HUES6 (cell line): ENCODE results near the gene MLLT3.
A peak's percentile ranks its signal among the peaks of the same experiment; 100 is the strongest.

Experiments
- H3K27ac ChIP-seq: 2 replicates; pipeline ENCODE4 v1.7.0; 2013; ENCODE audit warnings: low read depth, mild to moderate bottlenecking, low read length, inconsistent platforms
- H3K27me3 ChIP-seq: 2 replicates; pipeline ENCODE4 v1.6.1; 2013; ENCODE audit warnings: low read length; ENCODE audit not compliant: control insufficient read depth, insufficient read depth
- H3K36me3 ChIP-seq: 2 replicates; pipeline ENCODE4 v1.6.1; 2013; ENCODE audit warnings: low read length; ENCODE audit not compliant: control insufficient read depth, insufficient read depth
- H3K4me1 ChIP-seq: 2 replicates; pipeline ENCODE4 v1.6.1; 2013; ENCODE audit warnings: low read length; ENCODE audit not compliant: control insufficient read depth, insufficient read depth
- H3K4me3 ChIP-seq: 2 replicates; pipeline ENCODE4 v1.5.1; 2013; ENCODE audit warnings: low read depth, low read length
- H3K9ac ChIP-seq: one replicate; pipeline ENCODE4 v1.6.1; 2013; ENCODE audit warnings: mild to moderate bottlenecking, low read length
- H3K9me3 ChIP-seq: 2 replicates; pipeline ENCODE4 v1.6.1; 2013; ENCODE audit warnings: low read depth, low read length; ENCODE audit not compliant: control insufficient read depth, insufficient read depth

Gene MLLT3

GRCh38 chr9:20361656-20362570 is 260.4 kb downstream of the MLLT3 start:
- H3K9ac ChIP-seq: no peak overlapping the region
- no peaks in the 10 kb centered on the region for H3K27me3 ChIP-seq
- H3K27ac ChIP-seq: no peak overlapping the region
- H3K9me3 ChIP-seq: no peaks in the 10 kb centered on the region
- H3K36me3 ChIP-seq: no peaks in the 10 kb centered on the region
- no peak overlapping the region for H3K4me3 ChIP-seq
- peaks cover 6% of the 10 kb centered on the region for H3K4me1 ChIP-seq

DNA sequence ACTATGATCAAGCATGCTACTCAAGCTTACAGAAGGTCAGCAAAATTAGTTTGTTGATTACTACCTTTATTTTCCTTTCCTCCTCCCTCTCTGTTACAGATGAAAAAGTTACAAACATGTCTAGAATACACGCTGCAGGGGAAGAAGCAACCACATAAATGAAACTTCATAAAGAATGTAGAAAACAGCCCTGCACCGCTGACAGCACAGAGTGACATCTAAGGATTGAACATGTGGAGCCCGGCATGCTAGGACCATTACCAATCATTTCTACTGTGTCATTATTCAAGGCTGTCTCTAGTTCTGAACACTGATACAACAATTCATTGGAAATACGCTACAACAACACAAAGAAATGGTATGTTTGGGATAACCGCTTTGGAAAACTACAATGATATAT is 261.1 kb downstream of the MLLT3 start:
- Histone ChIP-seq H3K36me3 (no peaks in the 10 kb centered on the region), H3K9ac (no peak overlapping the region), H3K4me3 (no peak overlapping the region), H3K27ac (no peak overlapping the region), H3K9me3 (no peaks in the 10 kb centered on the region), H3K4me1 (peaks cover 11% of the 10 kb centered on the region), H3K27me3 (no peaks in the 10 kb centered on the region)

DNA sequence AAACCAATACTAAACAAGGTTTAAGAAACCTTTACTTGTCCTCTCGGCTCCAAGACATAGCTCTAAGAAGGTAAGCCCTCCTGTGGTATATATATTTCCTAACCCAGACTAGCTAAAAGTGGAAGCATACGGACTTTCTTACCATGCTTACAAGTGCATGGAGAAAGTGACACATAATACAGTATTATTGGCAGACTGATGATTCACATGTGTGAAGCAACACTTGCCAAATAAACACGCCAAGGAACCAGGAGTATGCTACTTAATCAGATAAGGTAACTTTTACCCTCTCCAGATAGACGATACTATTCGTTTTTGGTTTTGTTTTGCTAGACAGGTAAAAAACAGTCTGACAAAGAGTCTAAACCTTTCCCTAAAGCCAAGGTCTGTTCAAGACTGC is 264.1 kb downstream of the MLLT3 start:
- H3K27me3 ChIP-seq: no peaks in the 10 kb centered on the region
- peaks cover 16% of the 10 kb centered on the region for H3K4me1 ChIP-seq
- no peaks in the 10 kb centered on the region for H3K9me3 ChIP-seq
- H3K9ac ChIP-seq: no peak overlapping the region
- H3K36me3 ChIP-seq: no peaks in the 10 kb centered on the region; the same call in 1 of the 2 replicates
- no peak overlapping the region for H3K4me3 ChIP-seq
- H3K27ac ChIP-seq: no peak overlapping the region

DNA sequence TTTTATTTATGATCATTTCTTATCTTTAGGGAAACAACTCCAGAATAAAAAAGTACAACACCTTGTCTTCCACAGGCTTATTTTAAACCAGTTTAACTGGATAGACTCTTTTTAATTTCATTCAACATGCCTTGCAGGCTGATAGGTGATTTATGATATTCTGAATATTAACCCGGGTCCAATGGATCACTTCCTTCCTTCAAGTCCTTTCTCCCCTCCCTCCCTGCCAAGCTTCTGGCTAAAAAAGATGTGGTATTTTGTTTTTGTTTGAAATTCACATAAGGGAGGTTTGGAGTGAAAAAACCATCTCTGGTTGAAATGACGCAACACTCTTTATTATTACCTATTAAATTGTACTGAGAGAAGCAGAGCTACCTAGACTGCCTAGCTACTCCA is 265.3 kb downstream of the MLLT3 start:
- H3K9ac ChIP-seq: no peak overlapping the region
- H3K9me3 ChIP-seq: no peaks in the 10 kb centered on the region
- H3K36me3 ChIP-seq: no peaks in the 10 kb centered on the region; the same call in 1 of the 2 replicates
- H3K4me1 ChIP-seq: peaks cover 20% of the 10 kb centered on the region
- H3K4me3 ChIP-seq: no peak overlapping the region
- H3K27ac ChIP-seq: no peak overlapping the region
- H3K27me3 ChIP-seq: no peaks in the 10 kb centered on the region

- Histone ChIP-seq H3K4me3 (peak overlapping the region; percentile 34), H3K27ac (no peak overlapping the region), H3K4me1 (peaks cover 20% of the 10 kb centered on the region), H3K9ac (peak overlapping the region; percentile 18), H3K36me3 (no peaks in the 10 kb centered on the region; the same call in 1 of the 2 replicates), H3K9me3 (no peaks in the 10 kb centered on the region), H3K27me3 (no peaks in the 10 kb centered on the region)
These were observed 265.8 kb downstream of the MLLT3 start for GRCh38 chr9:20356403-20357036.

DNA sequence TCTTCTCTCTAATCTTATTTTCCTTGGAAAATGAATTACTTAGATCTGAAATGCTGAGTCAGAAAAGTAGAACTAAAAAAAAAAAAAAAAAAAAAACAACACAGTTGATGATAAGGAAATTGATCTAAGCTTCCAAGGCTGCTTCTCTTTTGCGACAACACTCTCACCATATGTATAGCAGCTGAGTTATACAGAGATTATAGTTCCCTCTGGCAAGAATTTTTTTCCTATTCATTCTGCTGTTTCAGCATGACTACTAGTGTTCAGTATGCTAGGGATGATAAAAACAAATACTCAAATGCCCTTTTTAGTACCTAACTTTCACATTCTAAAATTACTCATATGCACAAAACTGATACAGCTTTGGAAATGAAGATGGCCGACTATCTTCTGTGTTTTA is 267.3 kb downstream of the MLLT3 start:
- Histone ChIP-seq H3K27ac (no peak overlapping the region), H3K27me3 (no peaks in the 10 kb centered on the region), H3K36me3 (no peaks in the 10 kb centered on the region; the same call in 1 of the 2 replicates), H3K9me3 (no peaks in the 10 kb centered on the region), H3K4me1 (peaks cover 20% of the 10 kb centered on the region), H3K4me3 (no peak overlapping the region), H3K9ac (no peak overlapping the region)

DNA sequence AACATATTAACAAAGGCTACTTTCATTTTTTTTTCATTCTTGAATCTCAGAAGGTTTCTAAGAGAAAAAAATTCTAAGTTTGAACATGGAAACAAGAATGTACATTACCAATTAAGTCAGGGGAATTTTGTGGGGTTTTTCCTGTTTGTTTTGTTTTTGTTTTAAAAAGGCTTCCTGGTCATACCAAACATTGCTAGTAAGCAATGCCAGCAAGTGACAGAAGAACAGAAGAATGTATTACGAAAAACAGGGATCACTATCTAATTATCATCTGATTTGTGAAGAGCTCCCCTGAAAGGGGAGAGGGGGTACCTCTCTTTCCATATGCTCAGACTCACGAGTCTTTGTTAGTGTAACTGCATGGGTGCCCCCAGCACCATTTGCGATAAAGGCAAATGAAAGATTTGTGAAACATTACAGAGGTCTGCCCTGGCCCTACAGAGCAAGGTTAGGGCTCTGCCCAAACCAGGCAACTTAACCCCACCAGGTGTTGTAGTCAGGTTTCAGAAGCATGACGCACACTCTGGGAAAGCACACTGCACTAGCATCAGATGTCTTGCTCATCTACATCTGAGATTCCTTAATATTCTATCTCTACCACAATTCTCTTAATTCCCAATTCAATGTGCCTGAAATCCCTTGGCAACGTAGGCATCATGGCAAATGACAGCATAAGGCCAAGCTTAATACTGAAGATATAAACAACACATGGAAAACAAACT is 268.2 kb downstream of the MLLT3 start:
- no peak overlapping the region for H3K4me3 ChIP-seq
- no peak overlapping the region for H3K9ac ChIP-seq
- H3K4me1 ChIP-seq: peaks cover 20% of the 10 kb centered on the region
- H3K9me3 ChIP-seq: no peaks in the 10 kb centered on the region
- no peaks in the 10 kb centered on the region; the same call in 1 of the 2 replicates for H3K36me3 ChIP-seq
- H3K27me3 ChIP-seq: no peaks in the 10 kb centered on the region
- H3K27ac ChIP-seq: no peak overlapping the region

DNA sequence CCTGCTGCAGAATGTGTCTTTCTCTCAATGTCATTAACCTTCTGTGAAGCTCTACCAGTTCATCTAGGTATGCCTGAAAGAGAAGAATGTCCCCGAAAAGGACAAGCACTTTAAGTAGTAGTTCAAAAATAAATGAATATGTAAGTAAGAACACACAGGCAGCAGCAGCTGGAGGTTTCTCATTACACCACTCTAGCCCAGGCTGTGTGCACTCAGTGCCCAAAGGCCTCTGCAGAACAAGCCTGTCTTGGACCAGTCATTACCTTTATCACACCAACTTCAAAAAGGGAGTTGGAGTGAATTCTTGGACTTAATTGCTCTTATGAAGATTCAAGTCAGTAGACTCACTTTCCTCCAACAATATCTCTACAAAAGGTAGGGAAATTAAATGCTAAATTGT is 268.8 kb downstream of the MLLT3 start:
- Histone ChIP-seq H3K9ac (no peak overlapping the region), H3K9me3 (no peaks in the 10 kb centered on the region), H3K36me3 (no peaks in the 10 kb centered on the region; the same call in 1 of the 2 replicates), H3K27ac (no peak overlapping the region), H3K4me3 (no peak overlapping the region), H3K4me1 (peaks cover 20% of the 10 kb centered on the region), H3K27me3 (no peaks in the 10 kb centered on the region)

- peaks cover 20% of the 10 kb centered on the region for H3K4me1 ChIP-seq
- H3K4me3 ChIP-seq: no peak overlapping the region
- H3K9ac ChIP-seq: no peak overlapping the region
- H3K36me3 ChIP-seq: no peaks in the 10 kb centered on the region; the same call in 1 of the 2 replicates
- no peaks in the 10 kb centered on the region for H3K9me3 ChIP-seq
- no peaks in the 10 kb centered on the region for H3K27me3 ChIP-seq
- no peak overlapping the region for H3K27ac ChIP-seq
These were observed 269.7 kb downstream of the MLLT3 start for GRCh38 chr9:20352591-20352990.

DNA sequence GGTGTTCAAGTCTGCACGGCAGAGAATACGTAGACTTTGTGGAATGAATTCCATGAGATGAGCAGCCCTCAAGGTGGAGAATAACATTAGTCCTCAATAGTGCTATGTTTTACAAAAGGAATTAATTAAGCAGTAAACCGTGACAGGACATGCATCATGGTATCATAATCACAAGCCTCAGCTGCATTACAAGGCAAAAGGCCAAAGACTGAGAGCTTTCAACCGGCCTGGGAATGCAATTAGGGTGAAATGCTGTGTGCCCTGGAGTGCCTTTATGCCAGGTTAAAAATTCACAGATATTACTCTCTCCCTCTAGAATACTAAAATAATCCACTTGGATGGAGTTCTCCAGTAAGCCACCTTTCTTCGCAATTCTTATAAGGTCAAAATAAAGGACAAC is 270.6 kb downstream of the MLLT3 start:
- Histone ChIP-seq H3K9ac (no peak overlapping the region), H3K4me1 (peaks cover 12% of the 10 kb centered on the region), H3K4me3 (no peak overlapping the region), H3K36me3 (no peaks in the 10 kb centered on the region; the same call in 1 of the 2 replicates), H3K27me3 (no peaks in the 10 kb centered on the region), H3K9me3 (no peaks in the 10 kb centered on the region), H3K27ac (no peak overlapping the region)
